ENCODE measurements around the gene TACC2. TPM values are rescaled to one million over a fixed set of nuclear protein-coding genes. Genes with fewer than 3 reads are reported as not detected.

TACC2 gene
- total and polyA plus RNA-seq, 2 experiments from 2014 or later = 75.7 to 98.0 TPM

- H3K4me1 ChIP-seq (ENCODE audit: low read depth) = peaks cover 30% of the 10 kb centered on the region
- no peak for DNase-seq (ENCODE audit: low read depth in 1 of 2, low spot score in 1 of 2)
- H3K9me3 ChIP-seq (ENCODE audit: low read depth) = no peaks in the 10 kb centered on the region
- H3K27me3 ChIP-seq = no peaks in the 10 kb centered on the region
- no peak overlapping the region for H3K4me3 ChIP-seq
- no peak overlapping the region for H3K27ac ChIP-seq
- no peak for TF ChIP-seq CTCF (IDR thresholded peaks at IDR 0.05; ENCODE audit: low read depth, low read length)
- H3K36me3 ChIP-seq = peaks cover 2% of the 10 kb centered on the region
Measured at GRCh38 chr10:122124342-122124741, 135.4 kb downstream of the TACC2 start.

- Histone ChIP-seq H3K9me3 (ENCODE audit: low read depth) (no peaks in the 10 kb centered on the region), H3K27me3 (no peaks in the 10 kb centered on the region), H3K4me3 (no peak overlapping the region), H3K4me1 (ENCODE audit: low read depth) (peaks cover 30% of the 10 kb centered on the region), H3K27ac (no peak overlapping the region), H3K36me3 (peaks cover 2% of the 10 kb centered on the region)
- DNase-seq (ENCODE audit: low read depth in 1 of 2, low spot score in 1 of 2) = no peak
- TF ChIP-seq CTCF (IDR thresholded peaks at IDR 0.05; ENCODE audit: low read depth, low read length) = no peak
Measured at GRCh38 chr10:122124808-122125207, 135.8 kb downstream of the TACC2 start.

GRCh38 chr10:122126763-122127659 is 138.0 kb downstream of the TACC2 start:
- TF ChIP-seq CTCF (IDR thresholded peaks at IDR 0.05; ENCODE audit: low read depth, low read length) = no peak
- DNase-seq (ENCODE audit: low read depth in 1 of 2, low spot score in 1 of 2) = peak; percentile 63 to 91
- peak overlapping the region; percentile 83 for H3K27ac ChIP-seq

GRCh38 chr10:122127943-122128342 is 139.0 kb downstream of the TACC2 start:
- no peaks in the 10 kb centered on the region for H3K27me3 ChIP-seq
- H3K4me3 ChIP-seq = no peak overlapping the region
- no peaks in the 10 kb centered on the region for H3K36me3 ChIP-seq
- peak overlapping the region; percentile 83 for H3K27ac ChIP-seq
- H3K9me3 ChIP-seq (ENCODE audit: low read depth) = no peaks in the 10 kb centered on the region
- TF ChIP-seq CTCF (IDR thresholded peaks at IDR 0.05; ENCODE audit: low read depth, low read length) = no peak
- H3K4me1 ChIP-seq (ENCODE audit: low read depth) = peaks cover 35% of the 10 kb centered on the region
- peak; percentile 21 to 50 for DNase-seq (ENCODE audit: low read depth in 1 of 2, low spot score in 1 of 2)

More at GRCh38 chr10:122126763-122127659, 138.0 kb downstream of the TACC2 start:
- Histone ChIP-seq H3K27me3 (no peaks in the 10 kb centered on the region), H3K36me3 (no peaks in the 10 kb centered on the region), H3K9me3 (ENCODE audit: low read depth) (no peaks in the 10 kb centered on the region), H3K4me1 (ENCODE audit: low read depth) (peaks cover 31% of the 10 kb centered on the region), H3K4me3 (no peak overlapping the region)

GRCh38 chr10:122128357-122128756 is 139.4 kb downstream of the TACC2 start:
- peak overlapping the region; percentile 83 for H3K27ac ChIP-seq
- peak in 1 of 2 donors; percentile 66 for DNase-seq (ENCODE audit: low read depth in 1 of 2, low spot score in 1 of 2)

More at GRCh38 chr10:122128357-122128756, 139.4 kb downstream of the TACC2 start:
- TF ChIP-seq CTCF (IDR thresholded peaks at IDR 0.05; ENCODE audit: low read depth, low read length) = peak; percentile 5
- peaks cover 36% of the 10 kb centered on the region for H3K4me1 ChIP-seq (ENCODE audit: low read depth)
- no peaks in the 10 kb centered on the region for H3K9me3 ChIP-seq (ENCODE audit: low read depth)
- no peak overlapping the region for H3K4me3 ChIP-seq
- H3K36me3 ChIP-seq = no peaks in the 10 kb centered on the region
- no peaks in the 10 kb centered on the region for H3K27me3 ChIP-seq

Measured in cardiac muscle cell (in vitro differentiated cells and primary cell).